Fibroblast of skin of back (primary cell): Measurements from ENCODE around the gene SAV1. TPM values are rescaled to one million over a fixed set of nuclear protein-coding genes. Genes with fewer than 3 reads are reported as not detected.
"Not testable (repeated sequence)": the region's sequence is repeated elsewhere in the genome, so short reads cannot be mapped to it uniquely, and the experiment has no call there.

ENCODE experiments used
- DNase-seq: peaks from one replicate; pipeline ENCODE4 v3.0.0-alpha.2; 2013
- polyA plus RNA-seq, 2 experiments: library from polyadenylated mRNA; unstranded; fragments of 120-200 nt; gene quantifications; one replicate each; pipeline ENCODE4 v1.2.1, GENCODE V29; 2013; ENCODE audit not compliant: insufficient read length in 2 of 2

SAV1 gene
- polyA plus RNA-seq (2013, experiment 1 of 2; ENCODE audit: insufficient read length), result 26.7 TPM
- polyA plus RNA-seq (2013, experiment 2 of 2; ENCODE audit: insufficient read length), result 32.9 TPM

GRCh38 chr14:50667996-50668825 is at the start of gene SAV1:
TSS of gene SAV1 (minus strand) at chr14:50668306. CDS start at chr14:50667967, 339 bp downstream.
- peak; percentile 82 for DNase-seq

GRCh38 chr14:50717811-50718210 is 49.7 kb upstream of the SAV1 start:
- DNase-seq, result no peak

GRCh38 chr14:50714450-50715073 is 46.5 kb upstream of the SAV1 start:
- peak; percentile 28 for DNase-seq

- DNase-seq, result no peak
These were observed 42.9 kb upstream of the SAV1 start for GRCh38 chr14:50711043-50711442.

- no peak for DNase-seq
These were observed 37.0 kb upstream of the SAV1 start for GRCh38 chr14:50705026-50705593.

GRCh38 chr14:50704454-50705010 is 36.4 kb upstream of the SAV1 start:
- DNase-seq, result no peak

GRCh38 chr14:50697659-50698290 is 29.7 kb upstream of the SAV1 start:
- DNase-seq, result peak; percentile 76

GRCh38 chr14:50694260-50694659 is 26.2 kb upstream of the SAV1 start:
- not testable (repeated sequence) for DNase-seq

- DNase-seq, result no peak
These were observed 20.8 kb upstream of the SAV1 start for GRCh38 chr14:50688875-50689274.

GRCh38 chr14:50679674-50680073 is 11.6 kb upstream of the SAV1 start:
- no peak for DNase-seq

- no peak for DNase-seq
These were observed 10.1 kb upstream of the SAV1 start for GRCh38 chr14:50678163-50678562.

- peak; percentile 79 for DNase-seq
These were observed 9.5 kb upstream of the SAV1 start for GRCh38 chr14:50677527-50678063.

- no peak for DNase-seq
These were observed 8.9 kb upstream of the SAV1 start for GRCh38 chr14:50676814-50677516.

- DNase-seq, result peak; percentile 92
These were observed 7.5 kb upstream of the SAV1 start for GRCh38 chr14:50675597-50675996.

GRCh38 chr14:50670866-50671256 is 2.8 kb upstream of the SAV1 start:
- no peak for DNase-seq

- DNase-seq, result peak; percentile 11
These were observed 2.2 kb upstream of the SAV1 start for GRCh38 chr14:50670196-50670865.

GRCh38 chr14:50669441-50669986 is 1.4 kb upstream of the SAV1 start:
- no peak for DNase-seq

- no peak for DNase-seq
These were observed 679 bp upstream of the SAV1 start for GRCh38 chr14:50668826-50669143.

- no peak for DNase-seq
These were observed 466 bp downstream of the SAV1 start for GRCh38 chr14:50667684-50667995.

- peak; percentile 66 for DNase-seq
These were observed 1.1 kb downstream of the SAV1 start for GRCh38 chr14:50666772-50667683.
